ENCODE results near the gene C11orf58.

C11orf58 gene

GRCh38 chr11:16722581-16723344 is 15.7 kb upstream of the C11orf58 start:
- Histone ChIP-seq H3K23ac (ENCODE audit: low read depth, low read length, poor library complexity) (no peak overlapping the region), H2BK15ac (ENCODE audit: low read length) (no peak overlapping the region), H3K4me2 (ENCODE audit: insufficient read depth, low read length, poor library complexity, severe bottlenecking) (no peak overlapping the region), H2AK5ac (ENCODE audit: low read depth, low read length) (no peak overlapping the region), H2BK120ac (ENCODE audit: low read depth, low read length) (no peak overlapping the region), H3K27me3 (ENCODE audit: control insufficient read depth in 3 of 3, insufficient read depth in 3 of 3, low read depth in 1 of 3, low read length in 3 of 3) (no peaks in the 10 kb centered on the region), H4K91ac (ENCODE audit: low read depth, low read length, poor library complexity) (no peak overlapping the region), H3K4me3 (ENCODE audit: low read length in 2 of 2) (no peak overlapping the region), H3K9ac (ENCODE audit: low read depth, low read length, poor library complexity) (no peak overlapping the region), H3K4ac (ENCODE audit: low read length) (no peak overlapping the region), H2BK12ac (ENCODE audit: low read length) (no peak overlapping the region), H2AFZ (ENCODE audit: low read length) (no peak overlapping the region), H4K8ac (ENCODE audit: low read depth, low read length) (no peak overlapping the region), H3K9me3 (replicated peaks in 1 of 2; ENCODE audit: control insufficient read depth in 2 of 2, insufficient read depth in 1 of 2, low read depth in 1 of 2, low read length in 2 of 2) (no peaks in the 10 kb centered on the region), H3K14ac (ENCODE audit: low read length) (no peak overlapping the region), H3K36me3 (replicated peaks in 1 of 2; ENCODE audit: control insufficient read depth in 2 of 2, insufficient read depth in 2 of 2, low read length in 2 of 2) (no peaks in the 10 kb centered on the region), H3K18ac (ENCODE audit: low read length) (no peak overlapping the region), H3K79me1 (ENCODE audit: low read depth, low read length) (no peaks in the 10 kb centered on the region), H3K4me1 (ENCODE audit: control insufficient read depth in 2 of 2, insufficient read depth in 1 of 2, low read depth in 1 of 2, low read length in 2 of 2) (no peaks in the 10 kb centered on the region), H3K27ac (replicated peaks; ENCODE audit: low read length) (no peak overlapping the region), H2BK5ac (ENCODE audit: low read length) (no peak overlapping the region)
- DNase-seq (ENCODE audit: low spot score): no peak
- WGBS, 2 donors (ENCODE audit: extremely low coverage in 2 of 2, insufficient read length in 2 of 2, insufficient replicate concordance in 1 of 2): no CpG with 5 or more reads among the region's 3 CpGs

DNA sequence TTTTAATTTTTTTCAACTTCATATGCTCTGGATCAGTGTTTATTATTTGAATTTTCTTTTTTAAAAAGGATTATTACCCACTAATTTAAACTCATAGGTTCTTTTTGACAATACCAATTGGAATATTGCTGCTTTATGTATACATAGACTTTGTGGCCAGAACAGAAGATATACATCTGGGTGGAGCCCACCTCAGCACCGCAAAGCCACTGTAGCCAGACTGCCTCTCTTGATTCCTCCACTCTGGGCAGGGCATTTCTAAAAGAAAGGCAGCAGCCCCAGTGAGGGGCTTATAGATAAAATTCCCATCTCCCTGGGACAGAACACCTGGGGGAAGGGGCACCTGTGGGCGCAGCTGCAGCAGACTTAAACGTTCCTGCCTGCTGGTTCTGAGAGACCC is 10.6 kb upstream of the C11orf58 start:
- Histone ChIP-seq H3K4ac (ENCODE audit: low read length) (no peak overlapping the region), H3K9me3 (replicated peaks in 1 of 2; ENCODE audit: control insufficient read depth in 2 of 2, insufficient read depth in 1 of 2, low read depth in 1 of 2, low read length in 2 of 2) (no peaks in the 10 kb centered on the region), H2AK5ac (ENCODE audit: low read depth, low read length) (no peak overlapping the region), H3K27ac (replicated peaks; ENCODE audit: low read length) (no peak overlapping the region), H2BK15ac (ENCODE audit: low read length) (no peak overlapping the region), H2BK5ac (ENCODE audit: low read length) (no peak overlapping the region), H4K91ac (ENCODE audit: low read depth, low read length, poor library complexity) (no peak overlapping the region), H3K36me3 (replicated peaks in 1 of 2; ENCODE audit: control insufficient read depth in 2 of 2, insufficient read depth in 2 of 2, low read length in 2 of 2) (no peaks in the 10 kb centered on the region), H3K18ac (ENCODE audit: low read length) (no peak overlapping the region), H3K4me3 (ENCODE audit: low read length in 2 of 2) (no peak overlapping the region), H3K4me2 (ENCODE audit: insufficient read depth, low read length, poor library complexity, severe bottlenecking) (no peak overlapping the region), H3K23ac (ENCODE audit: low read depth, low read length, poor library complexity) (no peak overlapping the region), H3K9ac (ENCODE audit: low read depth, low read length, poor library complexity) (no peak overlapping the region), H3K4me1 (ENCODE audit: control insufficient read depth in 2 of 2, insufficient read depth in 1 of 2, low read depth in 1 of 2, low read length in 2 of 2) (no peaks in the 10 kb centered on the region), H2BK120ac (ENCODE audit: low read depth, low read length) (no peak overlapping the region), H2BK12ac (ENCODE audit: low read length) (no peak overlapping the region), H3K27me3 (ENCODE audit: control insufficient read depth in 3 of 3, insufficient read depth in 3 of 3, low read depth in 1 of 3, low read length in 3 of 3) (no peaks in the 10 kb centered on the region), H2AFZ (ENCODE audit: low read length) (no peak overlapping the region), H3K79me1 (ENCODE audit: low read depth, low read length) (no peaks in the 10 kb centered on the region), H4K8ac (ENCODE audit: low read depth, low read length) (no peak overlapping the region), H3K14ac (ENCODE audit: low read length) (no peak overlapping the region)
- DNase-seq (ENCODE audit: low spot score): no peak
- no CpG with 5 or more reads among the region's 3 CpGs for WGBS, 2 donors (ENCODE audit: extremely low coverage in 2 of 2, insufficient read length in 2 of 2, insufficient replicate concordance in 1 of 2)

- peak; percentile 15 for DNase-seq (ENCODE audit: low spot score)
Observed at GRCh38 chr11:16737818-16738192, 642 bp upstream of the C11orf58 start.

DNA sequence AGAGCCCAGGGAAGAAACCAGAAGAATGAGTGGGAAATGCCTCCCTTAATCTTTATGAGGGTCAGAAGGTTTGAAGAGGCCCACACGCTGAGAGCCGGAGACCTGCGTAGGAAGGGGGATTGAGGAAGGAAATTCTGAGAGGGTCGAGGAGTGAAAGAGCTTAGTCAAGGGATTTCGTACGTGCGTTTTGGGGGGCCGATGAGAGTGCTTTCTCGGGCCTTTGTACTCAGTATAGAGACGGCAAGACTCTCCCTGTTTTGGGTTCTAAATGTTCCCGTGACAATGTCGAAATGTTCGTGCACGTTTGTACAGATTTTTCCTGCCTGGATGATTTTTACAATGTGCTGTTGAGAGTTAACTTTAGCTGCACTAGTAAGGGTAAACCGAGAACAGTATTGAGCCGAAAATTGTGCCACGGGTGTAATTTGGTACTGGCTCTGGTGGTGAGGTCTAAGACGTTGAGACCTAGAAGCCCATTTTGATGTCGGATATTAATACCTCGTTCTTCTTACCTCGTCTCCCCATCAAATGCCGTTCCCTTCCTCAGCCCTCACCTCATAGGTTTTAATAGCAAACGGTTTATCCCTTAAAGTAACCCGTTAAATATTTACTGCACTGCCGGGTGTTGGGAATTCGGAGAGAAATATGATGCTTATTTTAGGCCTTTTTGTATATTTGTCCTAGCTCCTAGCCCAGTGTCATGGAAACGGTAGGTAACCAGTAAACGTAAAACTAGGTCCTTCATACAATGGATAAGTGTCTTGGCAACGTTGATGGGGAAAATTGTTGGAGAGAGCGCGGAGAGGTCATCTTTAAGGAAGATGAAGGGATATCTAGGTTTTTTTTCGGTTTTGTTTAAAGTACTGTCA is 734 bp downstream of the C11orf58 start:
- Histone ChIP-seq H3K23ac (ENCODE audit: low read depth, low read length, poor library complexity) (no peak overlapping the region), H3K79me1 (ENCODE audit: low read depth, low read length) (peaks cover 3% of the 10 kb centered on the region), H2BK15ac (ENCODE audit: low read length) (no peak overlapping the region), H3K27ac (replicated peaks; ENCODE audit: low read length) (peak overlapping the region; percentile 17), H3K4me2 (ENCODE audit: insufficient read depth, low read length, poor library complexity, severe bottlenecking) (peak overlapping the region; percentile 58), H3K27me3 (ENCODE audit: control insufficient read depth in 3 of 3, insufficient read depth in 3 of 3, low read depth in 1 of 3, low read length in 3 of 3) (no peaks in the 10 kb centered on the region), H2AFZ (ENCODE audit: low read length) (peak overlapping the region; percentile 87), H3K36me3 (replicated peaks in 1 of 2; ENCODE audit: control insufficient read depth in 2 of 2, insufficient read depth in 2 of 2, low read length in 2 of 2) (peaks cover 4 to 41% of the 10 kb centered on the region in 2 donors), H2AK5ac (ENCODE audit: low read depth, low read length) (peak overlapping the region; percentile 38), H3K4ac (ENCODE audit: low read length) (no peak overlapping the region), H3K4me3 (ENCODE audit: low read length in 2 of 2) (peak overlapping the region; percentile 86 to 89), H3K4me1 (ENCODE audit: control insufficient read depth in 2 of 2, insufficient read depth in 1 of 2, low read depth in 1 of 2, low read length in 2 of 2) (no peaks in the 10 kb centered on the region), H4K8ac (ENCODE audit: low read depth, low read length) (no peak overlapping the region), H2BK5ac (ENCODE audit: low read length) (no peak overlapping the region), H3K9ac (ENCODE audit: low read depth, low read length, poor library complexity) (peak overlapping the region; percentile 98), H3K18ac (ENCODE audit: low read length) (peak overlapping the region; percentile 92), H2BK120ac (ENCODE audit: low read depth, low read length) (no peak overlapping the region), H3K9me3 (replicated peaks in 1 of 2; ENCODE audit: control insufficient read depth in 2 of 2, insufficient read depth in 1 of 2, low read depth in 1 of 2, low read length in 2 of 2) (peaks cover 3 to 23% of the 10 kb centered on the region in 2 donors), H3K14ac (ENCODE audit: low read length) (no peak overlapping the region), H4K91ac (ENCODE audit: low read depth, low read length, poor library complexity) (no peak overlapping the region), H2BK12ac (ENCODE audit: low read length) (no peak overlapping the region)
- no peak for DNase-seq (ENCODE audit: low spot score)
- WGBS, 2 donors (ENCODE audit: extremely low coverage in 2 of 2, insufficient read length in 2 of 2, insufficient replicate concordance in 1 of 2): no CpG with 5 or more reads among the region's 32 CpGs

More at GRCh38 chr11:16737818-16738192, 642 bp upstream of the C11orf58 start:
- H3K36me3 ChIP-seq (replicated peaks in 1 of 2; ENCODE audit: control insufficient read depth in 2 of 2, insufficient read depth in 2 of 2, low read length in 2 of 2): peaks cover 4 to 28% of the 10 kb centered on the region in 2 donors
- peak overlapping the region; percentile 43 for H3K4ac ChIP-seq (ENCODE audit: low read length)
- H2AFZ ChIP-seq (ENCODE audit: low read length): peak overlapping the region; percentile 75
- H2AK5ac ChIP-seq (ENCODE audit: low read depth, low read length): no peak overlapping the region
- H3K9ac ChIP-seq (ENCODE audit: low read depth, low read length, poor library complexity): no peak overlapping the region
- no peaks in the 10 kb centered on the region for H3K4me1 ChIP-seq (ENCODE audit: control insufficient read depth in 2 of 2, insufficient read depth in 1 of 2, low read depth in 1 of 2, low read length in 2 of 2)
- no peak overlapping the region for H2BK5ac ChIP-seq (ENCODE audit: low read length)
- no peak overlapping the region for H3K18ac ChIP-seq (ENCODE audit: low read length)
- no peak overlapping the region for H4K8ac ChIP-seq (ENCODE audit: low read depth, low read length)
- no CpG with 5 or more reads among the region's 6 CpGs for WGBS, 2 donors (ENCODE audit: extremely low coverage in 2 of 2, insufficient read length in 2 of 2, insufficient replicate concordance in 1 of 2)
- no peak overlapping the region for H2BK12ac ChIP-seq (ENCODE audit: low read length)
- peaks cover 3 to 22% of the 10 kb centered on the region in 2 donors for H3K9me3 ChIP-seq (replicated peaks in 1 of 2; ENCODE audit: control insufficient read depth in 2 of 2, insufficient read depth in 1 of 2, low read depth in 1 of 2, low read length in 2 of 2)
- no peak overlapping the region for H3K14ac ChIP-seq (ENCODE audit: low read length)
- H3K4me2 ChIP-seq (ENCODE audit: insufficient read depth, low read length, poor library complexity, severe bottlenecking): peak overlapping the region; percentile 39
- peaks cover 3% of the 10 kb centered on the region for H3K79me1 ChIP-seq (ENCODE audit: low read depth, low read length)
- H3K23ac ChIP-seq (ENCODE audit: low read depth, low read length, poor library complexity): no peak overlapping the region
- H3K4me3 ChIP-seq (ENCODE audit: low read length in 2 of 2): peak overlapping the region; percentile 82 to 86
- H3K27me3 ChIP-seq (ENCODE audit: control insufficient read depth in 3 of 3, insufficient read depth in 3 of 3, low read depth in 1 of 3, low read length in 3 of 3): no peaks in the 10 kb centered on the region
- no peak overlapping the region for H2BK15ac ChIP-seq (ENCODE audit: low read length)
- H2BK120ac ChIP-seq (ENCODE audit: low read depth, low read length): no peak overlapping the region
- no peak overlapping the region for H4K91ac ChIP-seq (ENCODE audit: low read depth, low read length, poor library complexity)
- H3K27ac ChIP-seq (replicated peaks; ENCODE audit: low read length): peak overlapping the region; percentile 58
